Suprapubic skin (tissue), 4 donors: Measurements from ENCODE around the gene GRM5. TPM values are rescaled to one million over a fixed set of nuclear protein-coding genes. Genes with fewer than 3 reads are reported as not detected.

Experiments used
- DNase-seq, 2 donors: peaks; one replicate each; pipeline ENCODE4 v3.0.0-alpha.2; 2019; ENCODE audit warnings: low spot score in 2 of 2
- H3K27ac ChIP-seq: fragments of 200-600 bp; sonication (generic); one replicate; pipeline ENCODE4 v1.5.1; 2019
- H3K27me3 ChIP-seq: fragments of 200-600 bp; sonication (generic); one replicate; pipeline ENCODE4 v1.5.1; 2019
- H3K36me3 ChIP-seq: fragments of 200-600 bp; sonication (generic); one replicate; pipeline ENCODE4 v1.5.1; 2019
- H3K4me1 ChIP-seq: fragments of 200-600 bp; sonication (generic); one replicate; pipeline ENCODE4 v1.5.1; 2019
- H3K4me3 ChIP-seq: fragments of 200-600 bp; sonication (generic); one replicate; pipeline ENCODE4 v1.5.1; 2019; ENCODE audit warnings: mild to moderate bottlenecking
- H3K9me3 ChIP-seq: fragments of 200-600 bp; sonication (generic); one replicate; pipeline ENCODE4 v1.5.1; 2019
- EP300 ChIP-seq: sonication (generic); formaldehyde crosslinking; IDR thresholded peaks from one replicate; pipeline ENCODE4 v1.6.1; 2017; ENCODE audit warnings: antibody characterized with exemption
- POLR2A ChIP-seq, 2 donors: fragments of 450-650 bp; IDR thresholded peaks; one replicate each; pipeline ENCODE4 v1.6.1; 2017; ENCODE audit warnings: antibody characterized with exemption in 2 of 2, mild to moderate bottlenecking in 2 of 2, moderate library complexity in 2 of 2
- POLR2AphosphoS5 ChIP-seq, 3 donors: sonication (generic); formaldehyde crosslinking; IDR thresholded peaks; one replicate each; pipeline ENCODE4 v1.6.1; 2017; ENCODE audit warnings: antibody characterized with exemption in 3 of 3
- WGBS: methylation state at CpG from one replicate; pipeline ENCODE4 v1.1.5; 2018; 5-methylcytosine and 5-hydroxymethylcytosine counted together
- total RNA-seq, 4 donors: library from RNA; depleted of rRNA; stranded (reverse); fragments of >200 nt; gene quantifications; one replicate each; pipeline ENCODE4 v1.1.0, GENCODE V29; 2016
- TF ChIP-seq, protein P1 (sequence below), 2 donors: fragments of 200-600 bp in 1 of 2; fragments of 450-650 bp in 1 of 2; sonication (generic) in 1 of 2; IDR thresholded peaks; one replicate each; pipeline ENCODE4 v1.5.1; 2016 to 2019; ENCODE audit warnings: antibody characterized with exemption in 2 of 2, mild to moderate bottlenecking in 1 of 2, moderate library complexity in 1 of 2

Gene GRM5
- total RNA-seq, 4 donors from 2014 or later, result not detected

DNA sequence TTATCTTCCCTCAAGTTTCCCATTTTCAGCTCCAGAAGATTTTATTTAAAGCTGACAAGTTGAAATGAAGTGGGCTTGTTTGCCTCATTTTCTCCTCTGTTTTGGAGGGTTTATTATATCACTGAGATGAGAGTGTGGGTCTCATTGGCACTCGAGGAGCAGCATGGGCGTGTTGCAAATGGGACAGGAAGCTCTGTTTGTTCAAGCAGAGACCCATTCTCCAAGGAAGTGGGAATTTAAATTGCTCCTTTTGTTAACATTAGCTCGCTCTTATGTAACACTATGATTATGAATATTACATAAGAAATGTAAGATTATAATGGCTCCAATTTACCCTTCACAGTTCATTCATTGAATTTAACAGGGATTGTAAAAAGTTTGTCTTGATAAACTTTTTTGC, 410.6 kb downstream of the GRM5 start:
- no peaks in the 10 kb centered on the region for H3K4me1 ChIP-seq
- WGBS, result 38% methylated on average over 3 of the region's 3 CpGs
- TF ChIP-seq POLR2AphosphoS5 (IDR thresholded peaks at IDR 0.05) (no peak), EP300 (no peak), POLR2A (IDR thresholded peaks at IDR 0.05) (no peak)
- TF ChIP-seq, protein P1, sequence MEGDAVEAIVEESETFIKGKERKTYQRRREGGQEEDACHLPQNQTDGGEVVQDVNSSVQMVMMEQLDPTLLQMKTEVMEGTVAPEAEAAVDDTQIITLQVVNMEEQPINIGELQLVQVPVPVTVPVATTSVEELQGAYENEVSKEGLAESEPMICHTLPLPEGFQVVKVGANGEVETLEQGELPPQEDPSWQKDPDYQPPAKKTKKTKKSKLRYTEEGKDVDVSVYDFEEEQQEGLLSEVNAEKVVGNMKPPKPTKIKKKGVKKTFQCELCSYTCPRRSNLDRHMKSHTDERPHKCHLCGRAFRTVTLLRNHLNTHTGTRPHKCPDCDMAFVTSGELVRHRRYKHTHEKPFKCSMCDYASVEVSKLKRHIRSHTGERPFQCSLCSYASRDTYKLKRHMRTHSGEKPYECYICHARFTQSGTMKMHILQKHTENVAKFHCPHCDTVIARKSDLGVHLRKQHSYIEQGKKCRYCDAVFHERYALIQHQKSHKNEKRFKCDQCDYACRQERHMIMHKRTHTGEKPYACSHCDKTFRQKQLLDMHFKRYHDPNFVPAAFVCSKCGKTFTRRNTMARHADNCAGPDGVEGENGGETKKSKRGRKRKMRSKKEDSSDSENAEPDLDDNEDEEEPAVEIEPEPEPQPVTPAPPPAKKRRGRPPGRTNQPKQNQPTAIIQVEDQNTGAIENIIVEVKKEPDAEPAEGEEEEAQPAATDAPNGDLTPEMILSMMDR (IDR thresholded peaks at IDR 0.05), result no peak
- H3K27me3 ChIP-seq, result no peaks in the 10 kb centered on the region
- no peaks in the 10 kb centered on the region for H3K9me3 ChIP-seq
- no peak overlapping the region for H3K27ac ChIP-seq
- DNase-seq, result no peak
- H3K36me3 ChIP-seq, result no peaks in the 10 kb centered on the region
- no peak overlapping the region for H3K4me3 ChIP-seq

DNA sequence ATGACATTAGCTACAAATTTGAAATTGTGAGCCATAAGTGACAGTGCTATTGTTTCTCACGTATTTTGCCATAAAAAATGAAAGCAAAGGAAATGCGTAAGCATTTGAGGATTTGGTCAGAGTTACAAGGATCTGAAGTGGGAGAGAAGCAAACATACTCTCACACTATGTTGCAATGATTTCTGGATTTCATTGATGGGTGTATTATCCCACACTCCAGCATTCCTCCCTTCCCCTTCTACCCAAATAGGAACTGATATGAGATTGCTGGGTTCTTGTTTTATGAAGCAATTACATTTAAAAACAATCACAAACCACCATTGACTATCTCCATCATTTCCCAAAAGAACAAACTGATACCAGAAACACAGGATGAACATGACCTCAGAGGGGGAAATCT, 414.2 kb downstream of the GRM5 start:
- TF ChIP-seq EP300, result no peak
- no peak for TF ChIP-seq POLR2A (IDR thresholded peaks at IDR 0.05)
- TF ChIP-seq, protein P1 (IDR thresholded peaks at IDR 0.05), result no peak
- no peak for TF ChIP-seq POLR2AphosphoS5 (IDR thresholded peaks at IDR 0.05)
- Histone ChIP-seq H3K27ac (no peak overlapping the region), H3K4me3 (no peak overlapping the region), H3K4me1 (no peaks in the 10 kb centered on the region), H3K9me3 (no peaks in the 10 kb centered on the region), H3K27me3 (no peaks in the 10 kb centered on the region), H3K36me3 (no peaks in the 10 kb centered on the region)
- no peak for DNase-seq
- WGBS, result 54% methylated on average over 2 of the region's 2 CpGs

DNA sequence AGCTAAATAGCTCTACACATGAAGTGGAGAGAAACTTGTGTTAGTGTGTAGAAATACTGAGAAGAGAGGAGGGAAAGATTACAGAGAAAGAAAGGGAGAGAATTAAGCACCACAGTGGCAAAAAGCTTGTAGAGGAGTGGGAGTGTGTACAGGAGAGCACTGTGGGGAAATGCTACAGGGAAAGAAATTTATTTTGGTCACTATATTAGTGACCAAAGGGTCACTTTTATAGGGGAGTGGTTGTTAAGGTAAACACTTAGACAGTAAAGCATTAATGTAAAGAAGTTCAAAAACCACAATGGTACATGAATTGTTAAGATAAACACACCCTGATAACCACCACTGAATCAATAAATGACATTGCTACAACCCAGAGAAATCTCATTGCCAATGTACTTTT, 421.1 kb downstream of the GRM5 start:
- H3K9me3 ChIP-seq, result no peaks in the 10 kb centered on the region
- TF ChIP-seq, protein P1 (IDR thresholded peaks at IDR 0.05), result no peak
- TF ChIP-seq POLR2AphosphoS5 (IDR thresholded peaks at IDR 0.05), result no peak
- TF ChIP-seq POLR2A (IDR thresholded peaks at IDR 0.05), result no peak
- TF ChIP-seq EP300, result no peak
- DNase-seq, result no peak
- no peaks in the 10 kb centered on the region for H3K36me3 ChIP-seq
- no peak overlapping the region for H3K27ac ChIP-seq
- H3K27me3 ChIP-seq, result no peaks in the 10 kb centered on the region
- no peak overlapping the region for H3K4me3 ChIP-seq
- H3K4me1 ChIP-seq, result no peaks in the 10 kb centered on the region

DNA sequence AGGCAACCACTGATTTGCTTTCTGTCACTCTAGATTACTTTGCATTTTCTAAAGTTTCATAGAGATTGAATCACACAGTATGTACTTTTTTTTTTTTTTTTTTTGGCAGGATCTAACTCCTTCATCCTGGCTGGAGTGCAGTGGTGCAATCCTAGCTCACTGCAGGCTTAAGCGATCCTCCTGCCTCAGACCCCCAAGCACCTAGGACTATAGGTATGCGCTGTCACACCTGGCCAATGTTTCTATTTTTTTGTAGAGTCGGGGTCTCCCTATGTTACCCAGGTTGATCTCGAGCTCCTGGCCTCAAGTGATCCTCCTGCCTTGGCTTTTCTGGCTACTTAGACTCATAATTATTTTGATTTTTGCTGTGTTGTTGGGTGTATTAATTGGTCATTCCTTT, 433.6 kb downstream of the GRM5 start:
- TF ChIP-seq EP300, result no peak
- no peak for TF ChIP-seq POLR2A (IDR thresholded peaks at IDR 0.05)
- TF ChIP-seq POLR2AphosphoS5 (IDR thresholded peaks at IDR 0.05), result no peak
- TF ChIP-seq, protein P1 (IDR thresholded peaks at IDR 0.05), result no peak
- Histone ChIP-seq H3K9me3 (no peaks in the 10 kb centered on the region), H3K4me1 (no peaks in the 10 kb centered on the region), H3K27ac (no peak overlapping the region), H3K27me3 (no peaks in the 10 kb centered on the region), H3K36me3 (no peaks in the 10 kb centered on the region), H3K4me3 (no peak overlapping the region)
- no peak for DNase-seq
- WGBS, result 84% methylated on average over 4 of the region's 4 CpGs

DNA sequence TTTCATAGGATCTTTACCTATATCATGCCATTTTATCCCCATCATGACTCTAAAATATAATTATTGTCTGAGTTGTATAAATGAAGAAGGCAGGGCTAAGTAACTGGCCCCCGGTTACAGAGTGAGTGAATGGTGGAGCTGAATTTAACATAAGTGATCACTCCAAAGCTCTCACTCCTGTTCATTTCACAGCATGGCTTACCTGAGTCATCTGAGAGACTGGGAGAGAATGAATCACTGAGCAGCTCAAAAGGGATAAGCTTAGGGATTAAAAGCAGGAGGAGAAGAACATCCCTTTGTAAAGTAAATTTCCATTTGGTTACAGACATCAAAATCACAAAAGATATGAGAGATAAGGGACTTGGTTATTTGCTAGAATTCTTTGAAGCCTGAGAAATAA, 434.3 kb downstream of the GRM5 start:
- Histone ChIP-seq H3K27ac (no peak overlapping the region), H3K27me3 (no peaks in the 10 kb centered on the region), H3K36me3 (no peaks in the 10 kb centered on the region), H3K4me1 (no peaks in the 10 kb centered on the region), H3K9me3 (no peaks in the 10 kb centered on the region), H3K4me3 (no peak overlapping the region)
- no peak for TF ChIP-seq EP300
- TF ChIP-seq POLR2A (IDR thresholded peaks at IDR 0.05), result no peak
- TF ChIP-seq POLR2AphosphoS5 (IDR thresholded peaks at IDR 0.05), result no peak
- TF ChIP-seq, protein P1 (IDR thresholded peaks at IDR 0.05), result no peak
- DNase-seq, result no peak
- WGBS, result 56% methylated on average over 1 of the region's 1 CpG
